AG04450 (cell line): Measurements from ENCODE around the gene TBC1D20. TPM values are rescaled to one million over a fixed set of nuclear protein-coding genes. Genes with fewer than 3 reads are reported as not detected.

Source experiments
- CTCF ChIA-PET: fragments of 300-600, 350-600 bp; formaldehyde crosslinking; extraction: SDS; loops from one replicate; lab custom pipeline; 2022; ENCODE audit warnings: antibody characterized with exemption, inconsistent platforms; lab: Charles Lee
- POLR2A ChIA-PET: fragments of 350-600 bp; formaldehyde crosslinking; extraction: SDS; loops from one replicate; lab custom pipeline; 2021; ENCODE audit warnings: antibody characterized with exemption, inconsistent platforms; lab: Yijun Ruan, JAX
- DNase-seq: peaks from one replicate; pipeline ENCODE4 v3.0.0-alpha.2; 2011; ENCODE audit warnings: low read depth, low spot score
- H3K27ac ChIP-seq: one replicate; pipeline ENCODE4 v1.5.1; 2012; ENCODE audit warnings: low read depth, low read length, control low read depth
- H3K27me3 ChIP-seq: one replicate; pipeline ENCODE4 v1.6.0; 2012; ENCODE audit warnings: low read length; ENCODE audit not compliant: control insufficient read depth, insufficient read depth
- H3K4me3 ChIP-seq: 2 replicates; pipeline ENCODE4 v1.5.1; 2011; ENCODE audit warnings: mild to moderate bottlenecking, low read depth, low read length, control low read depth
- H3K9me3 ChIP-seq: 2 replicates; pipeline ENCODE4 v1.5.1; 2012; ENCODE audit warnings: low read length; ENCODE audit not compliant: control insufficient read depth, insufficient read depth
- CTCF ChIP-seq: IDR thresholded peaks from 2 replicates; pipeline ENCODE4 v1.5.1; 2011; ENCODE audit warnings: low read depth, low read length, control low read depth, inconsistent platforms
- polyA plus RNA-seq: library from polyadenylated mRNA; depleted of rRNA; stranded (reverse); fragments of >200 nt; gene quantifications from 2 replicates; pipeline ENCODE4 v1.2.3, GENCODE V29; 2011

Gene TBC1D20
- polyA plus RNA-seq, 1 experiment: 40.1 TPM

GRCh38 chr20:431012-431904, 31.1 kb downstream of the TBC1D20 start:
- peak; percentile 23 for DNase-seq
- TF ChIP-seq CTCF: peak; percentile 64
- ChIA-PET CTCF (interaction anchor here (0.6 to 2.8 kb wide), 13 partner anchors 8 to 215 kb away, joined by 3 to 23 read pairs (median 4); no protein-coding TSS in a partner anchor), POLR2A (interaction anchor here (0.6 kb wide), 1 partner anchor 27 kb away, joined by 5 read pairs; no protein-coding TSS in a partner anchor)
- Histone ChIP-seq H3K27ac (peak overlapping the region; percentile 31), H3K4me3 (no peak overlapping the region), H3K9me3 (no peaks in the 10 kb centered on the region), H3K27me3 (no peaks in the 10 kb centered on the region)

- CTCF ChIA-PET: interaction anchor here (0.7 to 2.8 kb wide), 3 partner anchors 59 to 76 kb away, joined by 3 to 23 read pairs (median 7); no protein-coding TSS in a partner anchor
- no peak for DNase-seq
- POLR2A ChIA-PET: no interaction called here
Measured at GRCh38 chr20:430091-430999, 32.0 kb downstream of the TBC1D20 start.

GRCh38 chr20:428658-429200, 33.6 kb downstream of the TBC1D20 start:
- H3K27ac ChIP-seq: no peak overlapping the region
- H3K4me3 ChIP-seq: no peak overlapping the region
- DNase-seq: no peak
- H3K27me3 ChIP-seq: no peaks in the 10 kb centered on the region
- CTCF ChIA-PET: no interaction called here
- no peak for TF ChIP-seq CTCF
- POLR2A ChIA-PET: interaction anchor here (0.7 kb wide), 1 partner anchor 47 kb away, joined by 3 read pairs; no protein-coding TSS in a partner anchor
- no peaks in the 10 kb centered on the region for H3K9me3 ChIP-seq

More at GRCh38 chr20:430091-430999, 32.0 kb downstream of the TBC1D20 start:
- no peaks in the 10 kb centered on the region for H3K27me3 ChIP-seq
- H3K9me3 ChIP-seq: no peaks in the 10 kb centered on the region
- H3K27ac ChIP-seq: no peak overlapping the region
- H3K4me3 ChIP-seq: no peak overlapping the region
- TF ChIP-seq CTCF: no peak

- no peak for DNase-seq
- no peak for TF ChIP-seq CTCF
- Histone ChIP-seq H3K9me3 (no peaks in the 10 kb centered on the region), H3K4me3 (no peak overlapping the region), H3K27ac (no peak overlapping the region), H3K27me3 (no peaks in the 10 kb centered on the region)
- ChIA-PET CTCF (interaction anchor here (1.3 kb wide), 1 partner anchor 73 kb away, joined by 5 read pairs; no protein-coding TSS in a partner anchor), POLR2A (no interaction called here)
Measured at GRCh38 chr20:427849-428657, 34.3 kb downstream of the TBC1D20 start.
